ENCODE measurements around the gene ITPA.

DNA sequence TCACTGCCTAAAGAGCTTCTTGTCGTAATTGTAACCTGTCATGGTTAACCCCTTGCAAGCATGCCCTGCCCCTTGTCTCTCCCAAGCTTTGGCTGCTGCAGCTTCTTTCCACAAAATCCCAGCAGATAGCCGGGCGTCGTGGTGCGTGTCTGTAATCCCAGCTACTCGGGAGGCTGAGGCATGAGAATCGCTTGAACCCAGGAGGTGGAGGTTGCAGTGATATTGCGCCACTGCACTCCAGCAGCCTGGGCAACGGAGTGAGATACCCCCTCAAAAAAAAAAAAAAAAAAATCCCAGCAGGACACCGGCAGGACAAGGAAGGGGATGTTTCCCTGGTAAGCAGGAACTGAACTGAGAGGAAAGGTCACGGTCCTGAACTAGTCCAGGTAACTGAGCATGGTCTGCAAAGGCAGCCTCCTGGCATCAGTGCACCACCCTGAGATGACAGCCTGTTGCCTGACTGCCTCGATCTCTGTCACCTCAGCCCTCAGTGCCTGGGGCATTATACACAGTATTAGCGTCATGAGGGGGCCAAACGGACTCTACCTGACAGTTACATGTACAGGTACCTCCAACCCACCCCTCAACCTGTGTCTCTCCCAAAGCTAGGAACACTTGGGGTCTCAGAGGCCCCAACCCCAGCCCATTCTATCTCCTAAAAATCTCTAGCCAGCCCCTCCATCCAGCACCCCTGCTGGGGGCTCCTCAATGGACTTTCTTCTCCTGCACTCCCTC lies 37.7 kb upstream of the ITPA start:
- TF ChIP-seq, protein P1, sequence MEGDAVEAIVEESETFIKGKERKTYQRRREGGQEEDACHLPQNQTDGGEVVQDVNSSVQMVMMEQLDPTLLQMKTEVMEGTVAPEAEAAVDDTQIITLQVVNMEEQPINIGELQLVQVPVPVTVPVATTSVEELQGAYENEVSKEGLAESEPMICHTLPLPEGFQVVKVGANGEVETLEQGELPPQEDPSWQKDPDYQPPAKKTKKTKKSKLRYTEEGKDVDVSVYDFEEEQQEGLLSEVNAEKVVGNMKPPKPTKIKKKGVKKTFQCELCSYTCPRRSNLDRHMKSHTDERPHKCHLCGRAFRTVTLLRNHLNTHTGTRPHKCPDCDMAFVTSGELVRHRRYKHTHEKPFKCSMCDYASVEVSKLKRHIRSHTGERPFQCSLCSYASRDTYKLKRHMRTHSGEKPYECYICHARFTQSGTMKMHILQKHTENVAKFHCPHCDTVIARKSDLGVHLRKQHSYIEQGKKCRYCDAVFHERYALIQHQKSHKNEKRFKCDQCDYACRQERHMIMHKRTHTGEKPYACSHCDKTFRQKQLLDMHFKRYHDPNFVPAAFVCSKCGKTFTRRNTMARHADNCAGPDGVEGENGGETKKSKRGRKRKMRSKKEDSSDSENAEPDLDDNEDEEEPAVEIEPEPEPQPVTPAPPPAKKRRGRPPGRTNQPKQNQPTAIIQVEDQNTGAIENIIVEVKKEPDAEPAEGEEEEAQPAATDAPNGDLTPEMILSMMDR (IDR thresholded peaks at IDR 0.05; ENCODE audit: low read depth, low read length), result no peak
- no peak for TF ChIP-seq POLR2A (IDR thresholded peaks at IDR 0.05; ENCODE audit: extremely low read depth, insufficient read length)
- TF ChIP-seq, protein P2, sequence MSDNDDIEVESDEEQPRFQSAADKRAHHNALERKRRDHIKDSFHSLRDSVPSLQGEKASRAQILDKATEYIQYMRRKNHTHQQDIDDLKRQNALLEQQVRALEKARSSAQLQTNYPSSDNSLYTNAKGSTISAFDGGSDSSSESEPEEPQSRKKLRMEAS (IDR thresholded peaks at IDR 0.05; ENCODE audit: low read depth, low read length), result no peak

All from NB4 (cell line).